Panc1 (cell line): ENCODE data around the gene MBOAT1. TPM values are rescaled to one million over a fixed set of nuclear protein-coding genes. Genes with fewer than 3 reads are reported as not detected.

Experiments used
- ATAC-seq: fragments of 200-7000 bp; cut with Tn5 transposase; 2 replicates; pipeline ENCODE4 v1.9.1; 2020; ENCODE audit warnings: mild to moderate bottlenecking, moderate library complexity
- BruUV-seq: library from RNA; stranded (reverse); fragments of 400-500 nt; replicated peaks from 2 replicates; lab custom pipeline; 2021; lab: Mats Ljungman, UMichigan
- CTCF ChIA-PET: fragments of 300-600 bp; sonication (Branson Sonifier 250); formaldehyde crosslinking; loops from one replicate; lab custom pipeline; 2022; ENCODE audit warnings: antibody characterized with exemption; lab: Charles Lee
- POLR2A ChIA-PET: fragments of 300-600 bp; sonication (Branson Sonifier 250); formaldehyde crosslinking; loops from one replicate; lab custom pipeline; 2022; ENCODE audit warnings: antibody characterized with exemption; lab: Charles Lee
- DNase-seq: peaks from one replicate; pipeline ENCODE4 v3.0.0-alpha.2; 2010; ENCODE audit warnings: low read depth, low spot score
- H3K27ac ChIP-seq: 2 replicates; pipeline ENCODE4 v1.5.1; 2011; ENCODE audit warnings: mild to moderate bottlenecking, low read length, inconsistent platforms
- H3K27me3 ChIP-seq: fragments of 200-500 bp; sonication (Bioruptor generic); 2 replicates; pipeline ENCODE4 v1.6.0; 2014; ENCODE audit warnings: low read length, inconsistent platforms; ENCODE audit not compliant: control insufficient read depth, insufficient read depth
- H3K36me3 ChIP-seq: fragments of 200-500 bp; sonication (Bioruptor generic); 2 replicates; pipeline ENCODE4 v1.5.1; 2014; ENCODE audit warnings: inconsistent platforms, mild to moderate bottlenecking, low read length, moderate library complexity; ENCODE audit not compliant: control insufficient read depth, insufficient read depth
- H3K4me1 ChIP-seq: 2 replicates; pipeline ENCODE4 v1.5.1; 2011; ENCODE audit warnings: inconsistent platforms, mild to moderate bottlenecking, low read length, moderate library complexity; ENCODE audit not compliant: control insufficient read depth, insufficient read depth
- H3K4me3 ChIP-seq, 2 experiments: 2 replicates each; pipeline ENCODE4 v1.5.1; 2011 to 2012; ENCODE audit warnings: low read depth in 2 of 2, low read length in 2 of 2, mild to moderate bottlenecking in 2 of 2, inconsistent platforms in 1 of 2, moderate library complexity in 1 of 2
- H3K9me3 ChIP-seq: fragments of 200-500 bp; sonication (Bioruptor generic); 2 replicates; pipeline ENCODE4 v1.5.1; 2014; ENCODE audit warnings: low read depth, mild to moderate bottlenecking, inconsistent platforms, low read length, moderate library complexity; ENCODE audit not compliant: control insufficient read depth, insufficient read depth
- POLR2AphosphoS5 ChIP-seq: IDR thresholded peaks from 2 replicates; pipeline ENCODE4 v1.6.1; 2012; ENCODE audit warnings: mild to moderate bottlenecking, low read depth, low read length, moderate library complexity
- SIN3A ChIP-seq: IDR thresholded peaks from 2 replicates; pipeline ENCODE4 v1.6.1; 2012; ENCODE audit warnings: low read depth, mild to moderate bottlenecking, low read length, moderate library complexity, borderline replicate concordance; ENCODE audit not compliant: insufficient read depth
- TCF7L2 ChIP-seq: IDR thresholded peaks from 2 replicates; pipeline ENCODE4 v1.6.1; 2011; ENCODE audit warnings: mild to moderate bottlenecking, low read depth, low read length, inconsistent platforms
- in situ Hi-C: cut with HindIII; loops from 2 replicates; pipeline ENCODE4 v1.10.0; 2016; ENCODE audit warnings: low sequenced_read_pairs, low pct_unique_long_range_greater_than_20kb
- intact Hi-C: fragments of 100-400 bp; cut with micrococcal nuclease; formaldehyde crosslinking; loops from one replicate; pipeline ENCODE4 v1.10.0; 2022; ENCODE audit not compliant: unreplicated experiment
- total RNA-seq: library from RNA; stranded (reverse); gene quantifications from one replicate; pipeline ENCODE4 v1.2.1, GENCODE V29; 2021; ENCODE audit not compliant: unreplicated experiment
- TF ChIP-seq, protein P1 (sequence below), 2 experiments: IDR thresholded peaks; 2 replicates each; pipeline ENCODE4 v1.6.1; 2011 to 2012; ENCODE audit warnings: low read depth in 2 of 2, control low read depth in 1 of 2, low read length in 1 of 2, mild to moderate bottlenecking in 1 of 2, moderate library complexity in 1 of 2; ENCODE audit not compliant: insufficient read depth in 1 of 2
- TF ChIP-seq, protein P2 (sequence below): fragments of 450-650 bp; IDR thresholded peaks from 2 replicates; pipeline ENCODE4 v1.5.1; 2017; ENCODE audit warnings: mild to moderate bottlenecking

Gene MBOAT1
- total RNA-seq, 1 experiment from 2014 or later: 15.1 TPM

DNA sequence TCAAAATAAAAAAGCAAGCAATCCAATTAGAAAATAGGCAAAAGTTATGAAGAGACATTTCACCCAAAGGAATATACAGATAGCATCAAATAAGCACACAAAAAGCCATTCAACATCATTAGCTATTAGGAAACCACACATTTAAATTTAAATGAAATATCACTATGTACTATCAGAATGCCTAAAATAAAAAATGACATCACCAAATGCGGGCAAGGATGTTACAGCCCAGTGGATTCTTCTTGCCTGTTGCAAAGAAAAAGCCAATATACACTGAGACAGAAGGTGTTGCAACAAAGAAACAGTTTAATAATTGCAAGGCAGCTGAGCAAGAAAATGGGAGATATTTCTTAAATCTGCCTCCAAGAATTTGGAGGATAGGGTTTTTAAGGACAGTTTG is 31.0 kb upstream of the MBOAT1 start:
- Histone ChIP-seq H3K27ac (no peak overlapping the region), H3K4me3 (no peak overlapping the region), H3K36me3 (no peaks in the 10 kb centered on the region), H3K27me3 (no peaks in the 10 kb centered on the region), H3K4me1 (no peaks in the 10 kb centered on the region), H3K9me3 (no peaks in the 10 kb centered on the region)
- intact Hi-C loops: no loop called here
- ATAC-seq (no peak), DNase-seq (no peak)
- CTCF ChIA-PET: no interaction called here
- BruUV-seq: no TSS peak
- in situ Hi-C loops: no loop called here
- POLR2A ChIA-PET: no interaction called here
- TF ChIP-seq TCF7L2 (no peak), SIN3A (no peak), POLR2AphosphoS5 (no peak)
- TF ChIP-seq, protein P1, sequence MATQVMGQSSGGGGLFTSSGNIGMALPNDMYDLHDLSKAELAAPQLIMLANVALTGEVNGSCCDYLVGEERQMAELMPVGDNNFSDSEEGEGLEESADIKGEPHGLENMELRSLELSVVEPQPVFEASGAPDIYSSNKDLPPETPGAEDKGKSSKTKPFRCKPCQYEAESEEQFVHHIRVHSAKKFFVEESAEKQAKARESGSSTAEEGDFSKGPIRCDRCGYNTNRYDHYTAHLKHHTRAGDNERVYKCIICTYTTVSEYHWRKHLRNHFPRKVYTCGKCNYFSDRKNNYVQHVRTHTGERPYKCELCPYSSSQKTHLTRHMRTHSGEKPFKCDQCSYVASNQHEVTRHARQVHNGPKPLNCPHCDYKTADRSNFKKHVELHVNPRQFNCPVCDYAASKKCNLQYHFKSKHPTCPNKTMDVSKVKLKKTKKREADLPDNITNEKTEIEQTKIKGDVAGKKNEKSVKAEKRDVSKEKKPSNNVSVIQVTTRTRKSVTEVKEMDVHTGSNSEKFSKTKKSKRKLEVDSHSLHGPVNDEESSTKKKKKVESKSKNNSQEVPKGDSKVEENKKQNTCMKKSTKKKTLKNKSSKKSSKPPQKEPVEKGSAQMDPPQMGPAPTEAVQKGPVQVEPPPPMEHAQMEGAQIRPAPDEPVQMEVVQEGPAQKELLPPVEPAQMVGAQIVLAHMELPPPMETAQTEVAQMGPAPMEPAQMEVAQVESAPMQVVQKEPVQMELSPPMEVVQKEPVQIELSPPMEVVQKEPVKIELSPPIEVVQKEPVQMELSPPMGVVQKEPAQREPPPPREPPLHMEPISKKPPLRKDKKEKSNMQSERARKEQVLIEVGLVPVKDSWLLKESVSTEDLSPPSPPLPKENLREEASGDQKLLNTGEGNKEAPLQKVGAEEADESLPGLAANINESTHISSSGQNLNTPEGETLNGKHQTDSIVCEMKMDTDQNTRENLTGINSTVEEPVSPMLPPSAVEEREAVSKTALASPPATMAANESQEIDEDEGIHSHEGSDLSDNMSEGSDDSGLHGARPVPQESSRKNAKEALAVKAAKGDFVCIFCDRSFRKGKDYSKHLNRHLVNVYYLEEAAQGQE (IDR thresholded peaks at IDR 0.05; ENCODE audit: insufficient read depth in 1 of 2, low read depth in 2 of 2, low read length in 1 of 2): no peak
- TF ChIP-seq, protein P2, sequence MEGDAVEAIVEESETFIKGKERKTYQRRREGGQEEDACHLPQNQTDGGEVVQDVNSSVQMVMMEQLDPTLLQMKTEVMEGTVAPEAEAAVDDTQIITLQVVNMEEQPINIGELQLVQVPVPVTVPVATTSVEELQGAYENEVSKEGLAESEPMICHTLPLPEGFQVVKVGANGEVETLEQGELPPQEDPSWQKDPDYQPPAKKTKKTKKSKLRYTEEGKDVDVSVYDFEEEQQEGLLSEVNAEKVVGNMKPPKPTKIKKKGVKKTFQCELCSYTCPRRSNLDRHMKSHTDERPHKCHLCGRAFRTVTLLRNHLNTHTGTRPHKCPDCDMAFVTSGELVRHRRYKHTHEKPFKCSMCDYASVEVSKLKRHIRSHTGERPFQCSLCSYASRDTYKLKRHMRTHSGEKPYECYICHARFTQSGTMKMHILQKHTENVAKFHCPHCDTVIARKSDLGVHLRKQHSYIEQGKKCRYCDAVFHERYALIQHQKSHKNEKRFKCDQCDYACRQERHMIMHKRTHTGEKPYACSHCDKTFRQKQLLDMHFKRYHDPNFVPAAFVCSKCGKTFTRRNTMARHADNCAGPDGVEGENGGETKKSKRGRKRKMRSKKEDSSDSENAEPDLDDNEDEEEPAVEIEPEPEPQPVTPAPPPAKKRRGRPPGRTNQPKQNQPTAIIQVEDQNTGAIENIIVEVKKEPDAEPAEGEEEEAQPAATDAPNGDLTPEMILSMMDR: no peak

DNA sequence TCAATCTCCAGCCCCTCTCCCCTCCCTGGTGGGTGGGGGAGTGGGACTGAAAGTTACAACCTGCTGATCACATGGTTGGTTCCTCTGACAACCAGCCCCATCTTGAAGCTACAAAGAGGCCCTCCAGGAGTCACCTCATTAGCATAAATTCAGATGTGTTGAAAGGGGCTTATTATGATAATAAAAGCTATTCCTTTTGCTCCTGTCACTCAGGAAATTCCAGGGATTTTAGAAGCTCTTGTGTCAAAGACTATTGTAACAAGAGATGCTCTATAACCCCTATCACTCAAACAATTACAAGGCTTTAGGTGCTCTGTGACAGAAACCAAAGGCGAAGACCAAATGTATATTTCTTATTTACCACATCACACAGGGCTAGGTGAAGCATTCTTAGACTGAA is 30.1 kb upstream of the MBOAT1 start:
- Histone ChIP-seq H3K4me3 (no peak overlapping the region), H3K27ac (no peak overlapping the region), H3K9me3 (no peaks in the 10 kb centered on the region), H3K36me3 (no peaks in the 10 kb centered on the region), H3K27me3 (no peaks in the 10 kb centered on the region), H3K4me1 (no peaks in the 10 kb centered on the region)
- in situ Hi-C loops (no loop called here), intact Hi-C loops (no loop called here)
- CTCF ChIA-PET: interaction anchor here (0.7 kb wide), 1 partner anchor 30 kb away, joined by 3 read pairs; the partner anchor contains the start of gene MBOAT1
- POLR2A ChIA-PET: no interaction called here
- DNase-seq (no peak), ATAC-seq (no peak)
- no TSS peak for BruUV-seq
- TF ChIP-seq POLR2AphosphoS5 (no peak), TCF7L2 (no peak), SIN3A (no peak)
- TF ChIP-seq, protein P2: no peak
- TF ChIP-seq, protein P1 (IDR thresholded peaks at IDR 0.05; ENCODE audit: insufficient read depth in 1 of 2, low read depth in 2 of 2, low read length in 1 of 2): no peak
